KMS-11 (cell line): ENCODE measurements around the gene MAGI3.

Experiments used
- H2AFZ ChIP-seq: fragments of 200-600 bp; sonication (generic); 2 replicates; pipeline ENCODE4 v1.6.1; 2016; ENCODE audit warnings: antibody characterized with exemption, mixed run types, low read depth
- H3K27ac ChIP-seq: fragments of 200-600 bp; sonication (generic); 2 replicates; pipeline ENCODE4 v1.6.1; 2016; ENCODE audit warnings: mild to moderate bottlenecking, mixed run types
- H3K27me3 ChIP-seq: fragments of 200-600 bp; sonication (generic); 2 replicates; pipeline ENCODE4 v1.6.1; 2017; ENCODE audit warnings: mild to moderate bottlenecking, low read depth, mixed run types, moderate library complexity; ENCODE audit not compliant: insufficient read depth
- H3K36me3 ChIP-seq: fragments of 200-600 bp; sonication (generic); 2 replicates; pipeline ENCODE4 v1.6.1; 2017; ENCODE audit warnings: mild to moderate bottlenecking, mixed run types; ENCODE audit not compliant: insufficient read depth
- H3K4me1 ChIP-seq: fragments of 200-600 bp; sonication (generic); 2 replicates; pipeline ENCODE4 v1.6.1; 2016; ENCODE audit warnings: mild to moderate bottlenecking, low read depth, mixed run types; ENCODE audit not compliant: poor library complexity, severe bottlenecking
- H3K4me2 ChIP-seq: fragments of 200-600 bp; sonication (generic); 2 replicates; pipeline ENCODE4 v1.7.0; 2016; ENCODE audit warnings: mild to moderate bottlenecking, mixed run types
- H3K4me3 ChIP-seq: fragments of 200-600 bp; sonication (generic); IDR thresholded peaks from 2 replicates; pipeline ENCODE4 v1.6.1; 2017; ENCODE audit warnings: low read depth, low read length, mixed read lengths; ENCODE audit not compliant: insufficient read depth
- H3K79me2 ChIP-seq: fragments of 200-600 bp; sonication (generic); 2 replicates; pipeline ENCODE4 v1.6.1; 2016; ENCODE audit warnings: low read depth, mixed run types; ENCODE audit not compliant: insufficient read depth
- H3K9ac ChIP-seq: fragments of 200-600 bp; sonication (generic); 2 replicates; pipeline ENCODE4 v1.6.1; 2016; ENCODE audit warnings: mild to moderate bottlenecking, mixed run types
- H4K20me1 ChIP-seq: fragments of 200-600 bp; sonication (generic); 2 replicates; pipeline ENCODE4 v1.6.1; 2016; ENCODE audit warnings: mild to moderate bottlenecking, mixed run types; ENCODE audit not compliant: insufficient read depth
- TF ChIP-seq, protein P1 (sequence below): fragments of 200-600 bp; sonication (generic); conservative IDR thresholded peaks from 2 replicates; pipeline ENCODE4 v1.6.1; 2017; ENCODE audit warnings: low read depth, mild to moderate bottlenecking, antibody characterized with exemption, low read length, moderate library complexity, mixed read lengths

Gene MAGI3

DNA sequence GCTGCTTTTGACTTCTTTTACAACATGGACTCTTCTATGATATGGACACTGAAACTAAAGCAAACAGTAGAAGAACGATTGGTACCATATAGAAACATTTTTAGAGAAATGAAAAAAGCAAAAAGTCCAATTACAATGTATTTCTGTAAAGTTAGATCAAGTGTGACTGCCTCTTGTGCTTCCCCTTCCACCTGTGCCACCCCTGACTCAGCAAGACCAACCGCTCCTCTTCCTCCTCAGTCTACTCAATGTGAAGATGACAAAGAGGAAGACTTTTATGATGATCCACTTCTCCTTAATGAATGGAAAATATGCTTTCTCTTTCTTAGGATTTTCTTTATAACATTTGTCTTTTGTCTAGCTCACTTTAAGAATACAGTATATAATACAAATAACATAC is 302.0 kb downstream of the MAGI3 start:
- H3K4me3 ChIP-seq = no peak overlapping the region
- H4K20me1 ChIP-seq = no peaks in the 10 kb centered on the region
- TF ChIP-seq, protein P1, sequence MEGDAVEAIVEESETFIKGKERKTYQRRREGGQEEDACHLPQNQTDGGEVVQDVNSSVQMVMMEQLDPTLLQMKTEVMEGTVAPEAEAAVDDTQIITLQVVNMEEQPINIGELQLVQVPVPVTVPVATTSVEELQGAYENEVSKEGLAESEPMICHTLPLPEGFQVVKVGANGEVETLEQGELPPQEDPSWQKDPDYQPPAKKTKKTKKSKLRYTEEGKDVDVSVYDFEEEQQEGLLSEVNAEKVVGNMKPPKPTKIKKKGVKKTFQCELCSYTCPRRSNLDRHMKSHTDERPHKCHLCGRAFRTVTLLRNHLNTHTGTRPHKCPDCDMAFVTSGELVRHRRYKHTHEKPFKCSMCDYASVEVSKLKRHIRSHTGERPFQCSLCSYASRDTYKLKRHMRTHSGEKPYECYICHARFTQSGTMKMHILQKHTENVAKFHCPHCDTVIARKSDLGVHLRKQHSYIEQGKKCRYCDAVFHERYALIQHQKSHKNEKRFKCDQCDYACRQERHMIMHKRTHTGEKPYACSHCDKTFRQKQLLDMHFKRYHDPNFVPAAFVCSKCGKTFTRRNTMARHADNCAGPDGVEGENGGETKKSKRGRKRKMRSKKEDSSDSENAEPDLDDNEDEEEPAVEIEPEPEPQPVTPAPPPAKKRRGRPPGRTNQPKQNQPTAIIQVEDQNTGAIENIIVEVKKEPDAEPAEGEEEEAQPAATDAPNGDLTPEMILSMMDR = no peak
- H2AFZ ChIP-seq = no peak overlapping the region
- no peak overlapping the region for H3K27ac ChIP-seq
- H3K36me3 ChIP-seq = no peaks in the 10 kb centered on the region
- H3K4me2 ChIP-seq = no peak overlapping the region
- no peak overlapping the region for H3K9ac ChIP-seq
- H3K79me2 ChIP-seq = no peaks in the 10 kb centered on the region
- no peaks in the 10 kb centered on the region for H3K27me3 ChIP-seq
- no peaks in the 10 kb centered on the region for H3K4me1 ChIP-seq

DNA sequence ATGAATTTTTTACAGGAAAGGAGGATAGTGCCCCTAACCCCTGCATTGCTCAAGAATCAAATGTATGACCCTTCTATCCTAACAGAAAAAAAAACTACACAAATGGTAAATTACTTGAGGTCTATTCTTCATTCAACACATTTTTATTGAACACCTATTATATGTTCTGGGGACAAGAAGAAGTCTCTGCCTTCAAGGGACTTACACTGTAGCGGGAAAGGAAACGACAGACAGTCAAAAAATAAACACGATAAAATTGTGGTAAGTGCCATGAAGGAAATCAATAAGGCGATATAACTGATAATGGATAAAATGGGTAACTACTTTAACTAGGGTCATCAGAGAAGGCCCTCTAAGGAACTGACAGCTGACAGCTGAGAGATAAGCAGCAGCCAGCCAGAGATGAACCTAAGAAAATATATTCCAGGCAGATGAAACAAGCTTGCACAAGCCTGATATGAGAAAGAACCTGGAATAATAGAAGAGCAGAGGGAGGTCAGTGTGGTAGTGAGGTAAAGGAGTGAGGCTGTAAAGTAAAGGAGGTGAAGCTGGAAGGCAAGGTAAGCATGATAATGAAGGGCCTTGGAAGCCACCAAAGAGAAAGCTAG is 302.6 kb downstream of the MAGI3 start:
- no peaks in the 10 kb centered on the region for H3K36me3 ChIP-seq
- no peak overlapping the region for H3K4me3 ChIP-seq
- no peaks in the 10 kb centered on the region for H4K20me1 ChIP-seq
- H3K27me3 ChIP-seq = no peaks in the 10 kb centered on the region
- H3K9ac ChIP-seq = no peak overlapping the region
- H2AFZ ChIP-seq = no peak overlapping the region
- H3K27ac ChIP-seq = no peak overlapping the region
- TF ChIP-seq, protein P1 = no peak
- no peak overlapping the region for H3K4me2 ChIP-seq
- H3K4me1 ChIP-seq = no peaks in the 10 kb centered on the region
- H3K79me2 ChIP-seq = no peaks in the 10 kb centered on the region

DNA sequence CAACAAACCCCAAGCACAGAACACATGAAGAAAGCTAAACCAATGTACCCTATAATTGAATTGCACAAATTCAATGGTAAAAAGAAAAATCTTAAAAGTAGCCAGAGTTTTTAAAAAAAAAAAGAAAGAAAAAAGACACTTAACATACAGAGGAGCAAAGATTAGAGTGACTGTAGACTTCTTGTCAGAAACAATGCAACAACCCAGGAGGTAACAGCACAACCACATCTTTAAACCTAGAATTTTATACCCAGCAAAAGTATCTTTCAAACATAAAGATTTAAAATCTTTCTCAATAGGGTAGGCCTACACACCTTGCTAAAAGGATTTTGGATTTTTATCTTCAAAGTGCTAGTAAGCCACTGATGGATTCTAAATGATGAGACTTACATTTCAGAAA is 304.6 kb downstream of the MAGI3 start:
- H2AFZ ChIP-seq = no peak overlapping the region
- no peaks in the 10 kb centered on the region for H3K27me3 ChIP-seq
- no peak overlapping the region for H3K27ac ChIP-seq
- no peak overlapping the region for H3K4me3 ChIP-seq
- H3K79me2 ChIP-seq = no peaks in the 10 kb centered on the region
- H3K4me1 ChIP-seq = no peaks in the 10 kb centered on the region
- no peak overlapping the region for H3K9ac ChIP-seq
- TF ChIP-seq, protein P1 = no peak
- H3K4me2 ChIP-seq = no peak overlapping the region
- no peaks in the 10 kb centered on the region for H3K36me3 ChIP-seq
- H4K20me1 ChIP-seq = no peaks in the 10 kb centered on the region

DNA sequence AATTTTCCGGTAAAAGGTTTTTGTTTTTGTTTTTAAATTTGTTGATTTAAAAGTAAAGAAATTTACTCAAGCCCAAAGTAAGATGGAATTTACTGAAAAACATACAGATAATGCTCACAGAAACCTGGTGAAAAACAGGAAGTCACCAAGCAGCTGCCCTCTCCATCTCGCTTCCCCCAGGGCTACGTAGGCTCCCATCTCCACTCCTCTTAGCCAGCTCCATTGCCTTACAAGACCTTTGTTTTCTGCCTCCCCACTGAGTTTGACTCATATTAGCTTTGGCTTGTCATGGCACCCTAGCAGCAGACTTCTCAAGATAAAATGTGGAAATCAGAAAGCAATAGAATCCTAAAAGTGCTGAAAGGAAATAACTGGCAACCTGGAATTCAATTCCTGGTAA is 311.1 kb downstream of the MAGI3 start:
- TF ChIP-seq, protein P1 = no peak
- Histone ChIP-seq H4K20me1 (no peaks in the 10 kb centered on the region), H3K27ac (no peak overlapping the region), H3K4me3 (no peak overlapping the region), H3K36me3 (no peaks in the 10 kb centered on the region), H2AFZ (no peak overlapping the region), H3K4me1 (no peaks in the 10 kb centered on the region), H3K4me2 (no peak overlapping the region), H3K9ac (no peak overlapping the region), H3K79me2 (no peaks in the 10 kb centered on the region), H3K27me3 (no peaks in the 10 kb centered on the region)
